Renal pelvis (tissue), 4 donors: ENCODE measurements around the gene LKAAEAR1. TPM values are rescaled to one million over a fixed set of nuclear protein-coding genes. Genes with fewer than 3 reads are reported as not detected.

Experiments
- DNase-seq: peaks from one replicate; pipeline ENCODE4 v3.0.0-alpha.2; 2013
- polyA plus RNA-seq, 3 donors: library from polyadenylated mRNA; unstranded; fragments of 120-200 nt; gene quantifications; one replicate each; pipeline ENCODE4 v1.2.1, GENCODE V29; 2013; ENCODE audit not compliant: insufficient read length in 3 of 3

LKAAEAR1 gene
- polyA plus RNA-seq, 3 donors: 0.36 TPM; not detected in 1

- DNase-seq: no peak
Observed at GRCh38 chr20:64067733-64068307, 16.4 kb downstream of the LKAAEAR1 start.

GRCh38 chr20:64067005-64067632 lies 17.1 kb downstream of the LKAAEAR1 start:
- no peak for DNase-seq

DNA sequence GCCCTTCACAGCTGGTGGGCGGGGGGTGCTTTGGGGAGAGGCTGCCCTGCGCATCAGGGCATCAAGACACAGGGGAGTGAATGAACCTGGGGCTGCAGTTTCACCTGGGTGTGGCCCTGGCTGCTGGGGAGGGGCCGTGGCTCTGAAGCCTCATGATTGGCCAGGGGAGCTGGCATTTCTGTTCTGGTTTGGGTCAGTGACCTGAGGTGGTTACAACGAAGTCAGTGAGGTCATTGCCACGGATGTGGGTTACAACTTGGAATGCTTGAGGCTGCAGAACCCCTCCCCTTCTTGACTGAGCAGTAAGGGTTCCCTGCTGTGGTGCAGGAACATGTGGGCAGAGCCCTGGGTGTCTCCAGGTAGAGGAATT lies 18.2 kb downstream of the LKAAEAR1 start:
- DNase-seq: no peak

- no peak for DNase-seq
Observed at GRCh38 chr20:64065062-64065973, 18.9 kb downstream of the LKAAEAR1 start.

- no peak for DNase-seq
Observed at GRCh38 chr20:64064145-64064698, 20.0 kb downstream of the LKAAEAR1 start.

GRCh38 chr20:64063389-64064144 lies 20.6 kb downstream of the LKAAEAR1 start:
- no peak for DNase-seq

DNA sequence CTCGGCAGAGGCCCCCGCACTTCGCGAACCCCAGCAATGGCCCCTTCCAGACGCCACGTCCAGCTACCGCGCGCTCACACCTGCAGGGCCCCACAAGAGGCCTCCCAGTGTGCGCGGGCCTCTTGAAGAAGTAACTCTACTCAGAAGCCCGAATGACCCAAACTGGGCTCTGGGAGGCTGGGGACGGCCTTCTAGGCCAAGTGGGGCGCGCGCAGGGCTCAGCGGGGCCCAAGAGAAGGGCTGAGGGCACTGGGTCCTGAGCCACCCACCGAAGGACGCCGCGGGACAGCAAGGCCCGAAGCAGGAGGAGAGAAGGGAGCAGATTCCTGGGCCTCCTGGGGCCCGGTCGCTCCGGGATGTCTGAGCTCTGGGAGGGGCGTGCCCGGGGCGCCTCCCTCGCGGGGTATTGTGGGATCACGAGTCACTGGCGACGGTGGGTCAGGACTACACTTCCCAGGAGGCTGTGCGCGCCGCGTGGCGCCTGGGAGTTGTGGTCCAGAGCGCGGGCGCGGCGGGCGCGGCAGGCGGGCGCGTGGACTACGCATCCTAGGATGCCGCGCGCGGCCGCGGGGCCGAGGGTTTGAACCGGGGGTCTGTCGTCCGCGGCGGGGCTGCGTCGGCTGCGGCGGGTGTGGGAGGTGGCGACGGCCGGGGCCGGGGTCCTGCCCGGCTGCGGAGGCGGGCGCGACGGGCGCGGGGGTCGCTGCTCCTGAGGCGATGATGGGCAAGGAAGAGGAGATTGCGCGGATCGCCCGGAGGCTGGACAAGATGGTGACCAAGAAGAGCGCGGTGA lies 21.4 kb downstream of the LKAAEAR1 start, which contains the start of gene TCEA2:
Gene TCEA2, plus strand, starts transcription at position 603 of the 793 bp plus-strand sequence. Its CDS starts 115 bp downstream, at position 718.
- DNase-seq: peak; percentile 97

DNA sequence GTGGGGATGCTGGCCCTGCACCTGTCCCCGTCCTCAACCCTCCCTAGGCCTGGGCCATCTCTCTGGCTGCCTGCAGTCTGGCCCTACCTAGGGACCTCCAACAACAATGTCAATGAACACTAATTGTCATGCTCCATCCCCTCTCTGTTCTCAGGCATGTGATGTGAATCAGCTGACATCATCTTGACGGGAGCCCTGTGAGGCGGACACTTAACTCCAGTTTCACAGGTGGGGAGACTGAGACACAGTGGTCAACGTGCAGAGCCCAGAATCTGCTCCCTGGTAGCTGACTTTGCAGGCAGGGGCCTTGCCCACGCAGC lies 22.0 kb downstream of the LKAAEAR1 start:
- no peak for DNase-seq

DNA sequence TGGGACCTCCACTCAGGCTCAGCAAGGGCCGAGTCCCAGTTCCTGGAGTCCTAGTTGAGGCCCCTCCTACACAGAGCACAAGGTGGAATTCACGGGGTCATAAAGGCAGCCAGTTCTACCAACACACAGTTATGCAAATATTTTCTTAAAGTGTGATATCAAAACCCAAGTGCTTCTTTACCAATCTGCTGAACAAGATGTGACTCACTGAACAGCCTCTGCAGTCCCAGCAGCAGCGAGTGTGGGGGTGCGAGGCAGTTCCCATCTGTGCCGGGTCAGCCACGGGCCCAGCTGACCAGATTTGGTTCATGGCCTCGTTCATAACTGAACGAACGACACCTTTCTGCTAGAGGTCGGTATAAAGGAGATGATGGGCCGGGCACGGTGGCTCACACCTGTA lies 25.7 kb downstream of the LKAAEAR1 start:
- DNase-seq: no peak

DNA sequence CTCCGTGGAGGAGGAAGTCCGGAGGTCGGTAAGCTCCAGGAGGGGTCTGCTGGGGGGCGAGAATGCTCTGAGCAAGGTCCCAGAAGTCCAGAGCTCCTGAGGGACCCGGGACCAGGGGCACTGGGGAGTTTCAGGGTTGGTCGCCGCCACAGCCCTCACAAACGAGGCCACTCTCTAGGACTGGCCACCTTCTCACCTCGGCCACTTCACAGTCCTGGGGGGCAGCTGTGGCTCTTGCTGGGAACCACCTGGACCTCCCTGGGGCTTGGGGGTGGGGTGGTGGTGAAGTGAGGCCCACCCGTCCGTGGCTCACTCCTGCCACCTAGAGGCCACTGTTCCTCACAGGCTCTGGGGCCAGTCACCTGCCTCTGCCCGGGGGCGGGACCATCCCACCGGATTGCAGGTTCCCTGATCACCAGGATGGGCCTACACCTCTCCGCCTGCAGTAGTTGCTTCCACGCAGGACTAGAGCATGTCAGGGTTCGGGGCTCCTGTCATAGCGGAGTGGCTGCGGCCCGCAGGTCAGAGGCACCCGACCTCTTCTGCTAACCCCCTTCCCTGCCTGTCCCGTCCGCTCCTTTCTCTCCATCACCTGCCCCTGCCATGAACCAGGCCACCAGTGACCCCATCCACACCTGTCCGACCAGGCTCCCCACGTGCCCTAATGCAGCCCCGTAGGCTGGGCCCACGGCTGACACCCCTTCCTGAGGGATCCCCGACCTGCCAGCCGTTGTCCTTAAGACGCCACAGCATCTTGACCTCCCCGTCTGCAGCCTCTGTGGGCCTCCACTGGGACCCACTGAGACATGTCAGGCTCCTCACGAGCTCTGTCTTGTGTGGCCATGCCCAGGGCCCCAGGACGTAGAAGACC lies 26.3 kb downstream of the LKAAEAR1 start:
- peak; percentile 73 for DNase-seq

DNA sequence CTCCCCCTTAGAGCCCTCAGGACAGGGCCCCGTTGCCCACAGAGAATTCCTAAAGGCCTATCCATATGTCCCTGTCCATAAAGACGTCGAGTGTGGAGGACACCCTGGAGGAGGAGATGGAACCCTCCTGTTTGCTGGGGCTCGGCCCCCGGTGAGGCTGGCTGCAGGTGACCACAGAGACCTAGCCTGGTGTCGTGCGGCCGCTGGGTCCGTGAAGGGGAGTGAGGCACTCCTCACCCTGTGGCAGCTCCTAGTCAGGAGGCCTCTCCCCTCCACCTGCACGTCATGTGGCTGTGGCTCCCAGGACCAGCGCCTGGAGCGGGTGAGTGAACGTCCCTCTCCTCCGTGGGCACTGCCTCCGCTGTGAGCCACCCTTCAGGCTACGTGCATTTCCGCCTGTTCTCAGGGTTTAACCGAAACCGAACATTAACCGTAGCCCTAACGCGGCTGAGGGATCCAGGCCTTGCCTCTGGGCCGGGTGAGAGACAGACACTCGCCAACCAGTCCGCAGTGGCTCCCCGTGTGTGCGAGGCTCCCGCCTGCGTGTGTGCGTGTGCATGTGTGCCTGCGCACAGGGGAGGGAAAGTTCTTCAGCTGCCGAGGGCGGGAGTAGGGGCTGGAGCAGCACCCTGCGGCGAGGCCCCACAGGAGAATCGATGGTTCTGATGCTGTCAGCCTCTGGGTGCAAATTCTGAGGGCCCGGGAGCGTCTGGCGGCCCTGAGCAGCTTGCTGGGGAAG lies 27.1 kb downstream of the LKAAEAR1 start:
- no peak for DNase-seq

- no peak for DNase-seq
Observed at GRCh38 chr20:64056639-64056888, 27.6 kb downstream of the LKAAEAR1 start.

GRCh38 chr20:64055893-64056638 lies 28.1 kb downstream of the LKAAEAR1 start:
- no peak for DNase-seq

DNA sequence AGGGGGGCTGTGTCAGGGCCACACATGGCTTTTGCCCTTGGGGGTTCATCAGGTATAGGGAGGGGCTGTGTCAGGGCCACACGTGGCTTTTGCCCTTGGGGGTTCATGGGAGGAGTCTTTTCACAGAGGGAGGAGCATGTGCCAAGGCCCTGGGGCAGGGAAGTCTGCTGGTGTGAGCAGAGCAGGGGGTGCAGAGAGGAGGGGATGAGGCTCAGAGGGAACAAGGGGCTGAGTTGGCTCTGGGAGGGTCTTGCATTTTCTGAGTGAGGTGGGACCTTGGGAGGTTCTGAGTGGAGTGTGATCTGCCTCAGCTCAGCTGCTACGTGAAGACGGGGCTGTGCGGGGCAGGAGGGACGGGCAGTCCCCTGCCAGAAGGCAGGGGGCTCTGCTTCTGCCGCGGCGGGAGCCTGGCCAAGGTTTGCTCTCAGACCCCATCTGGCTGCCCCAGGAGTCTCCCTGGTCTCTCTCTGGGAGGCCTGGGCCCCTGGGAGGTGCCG lies 28.8 kb downstream of the LKAAEAR1 start:
- DNase-seq: no peak

GRCh38 chr20:64053841-64054661 lies 30.1 kb downstream of the LKAAEAR1 start:
- DNase-seq: no peak

- no peak for DNase-seq
Observed at GRCh38 chr20:64052987-64053840, 31.0 kb downstream of the LKAAEAR1 start.

- no peak for DNase-seq
Observed at GRCh38 chr20:64052326-64052722, 31.9 kb downstream of the LKAAEAR1 start.
